Gastroesophageal sphincter (tissue), 4 donors: Measurements from ENCODE around the gene RNF128. TPM values are rescaled to one million over a fixed set of nuclear protein-coding genes. Genes with fewer than 3 reads are reported as not detected.

Experiments used
- ATAC-seq: fragments of 150-250 bp; one replicate; pipeline ENCODE4 v1.9.1; 2016; ENCODE audit warnings: mild to moderate bottlenecking, moderate library complexity
- H3K27ac ChIP-seq, 4 donors: fragments of 200-600 bp; sonication (generic) in 3 of 4; 1 replicate in 3 of 4; 2 replicates in 1 of 4; pipeline ENCODE4 v1.5.1; 2016 to 2019
- H3K27me3 ChIP-seq: fragments of 200-600 bp; sonication (generic); one replicate; pipeline ENCODE4 v1.5.1; 2019
- H3K36me3 ChIP-seq, 2 donors: fragments of 200-600 bp; sonication (generic); one replicate each; pipeline ENCODE4 v1.5.1; 2019; ENCODE audit warnings: control low read depth in 1 of 2
- H3K4me1 ChIP-seq, 3 donors: fragments of 200-600 bp; sonication (generic); 1 replicate in 2 of 3; 2 replicates in 1 of 3; pipeline ENCODE4 v1.5.1; 2016 to 2019; ENCODE audit warnings: control low read depth in 2 of 3
- H3K4me3 ChIP-seq, 2 donors: fragments of 200-600 bp; sonication (generic); one replicate each; pipeline ENCODE4 v1.5.1; 2019; ENCODE audit warnings: mild to moderate bottlenecking in 1 of 2, moderate library complexity in 1 of 2
- H3K9me3 ChIP-seq, 3 donors: fragments of 200-600 bp; sonication (generic); one replicate each; pipeline ENCODE4 v1.5.1; 2017 to 2019; ENCODE audit warnings: control low read depth in 2 of 3
- EP300 ChIP-seq: sonication (generic); formaldehyde crosslinking; IDR thresholded peaks from one replicate; pipeline ENCODE4 v1.6.1; 2017; ENCODE audit warnings: antibody characterized with exemption, mild to moderate bottlenecking
- POLR2A ChIP-seq, 2 donors: fragments of 450-650 bp; IDR thresholded peaks; one replicate each; pipeline ENCODE4 v1.6.1; 2017; ENCODE audit warnings: antibody characterized with exemption in 2 of 2, mild to moderate bottlenecking in 2 of 2, moderate library complexity in 1 of 2
- POLR2AphosphoS5 ChIP-seq: sonication (generic); formaldehyde crosslinking; IDR thresholded peaks from one replicate; pipeline ENCODE4 v1.6.1; 2017; ENCODE audit warnings: antibody characterized with exemption
- WGBS, 2 donors: methylation state at CpG; one replicate each; pipeline ENCODE4 v1.1.5; 2018; ENCODE audit warnings: low coverage in 1 of 2; 5-methylcytosine and 5-hydroxymethylcytosine counted together
- total RNA-seq, 4 donors: library from RNA; depleted of rRNA; stranded (reverse); fragments of >200 nt; gene quantifications; one replicate each; pipeline ENCODE4 v1.1.0, GENCODE V29; 2016
- TF ChIP-seq, protein P1 (sequence below), 4 experiments: fragments of 200-600 bp in 2 of 4; fragments of 450-650 bp in 2 of 4; sonication (generic) in 1 of 4; IDR thresholded peaks; one replicate each; pipeline ENCODE4 v1.5.1; 2017 to 2019; ENCODE audit warnings: antibody characterized with exemption in 4 of 4, mild to moderate bottlenecking in 2 of 4, moderate library complexity in 2 of 4

The RNF128 gene
- total RNA-seq, 4 donors from 2014 or later, result 0.27 to 0.72 TPM; not detected in 2

DNA sequence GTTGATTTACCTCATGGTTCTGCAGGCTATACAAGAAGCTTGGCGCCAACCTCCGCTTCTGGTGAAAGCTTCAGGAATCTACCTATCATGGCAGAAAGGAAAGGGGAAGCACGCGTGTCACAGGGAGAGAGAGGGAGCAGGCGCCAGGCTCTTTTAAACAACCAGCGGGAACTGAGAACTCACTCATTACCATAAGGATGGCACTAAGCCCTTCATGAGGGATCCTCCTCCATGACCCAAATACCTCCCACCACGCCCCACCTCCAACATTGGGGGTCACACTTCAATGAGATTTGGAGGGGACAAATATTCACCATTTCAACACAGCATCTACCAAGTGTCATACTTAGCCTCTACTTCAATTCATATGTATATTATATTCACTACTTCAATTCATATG lies 57.2 kb downstream of the RNF128 start:
- no peaks in the 10 kb centered on the region for H3K27me3 ChIP-seq
- WGBS, 2 donors, result 41% methylated on average over 3 to 4 of the region's 7 CpGs
- ATAC-seq, result no peak
- no peaks in the 10 kb centered on the region for H3K36me3 ChIP-seq
- no peaks in the 10 kb centered on the region for H3K4me1 ChIP-seq
- no peak overlapping the region for H3K4me3 ChIP-seq
- H3K27ac ChIP-seq, result no peak overlapping the region
- TF ChIP-seq POLR2AphosphoS5 (no peak), POLR2A (IDR thresholded peaks at IDR 0.05) (no peak), EP300 (no peak)
- TF ChIP-seq, protein P1, sequence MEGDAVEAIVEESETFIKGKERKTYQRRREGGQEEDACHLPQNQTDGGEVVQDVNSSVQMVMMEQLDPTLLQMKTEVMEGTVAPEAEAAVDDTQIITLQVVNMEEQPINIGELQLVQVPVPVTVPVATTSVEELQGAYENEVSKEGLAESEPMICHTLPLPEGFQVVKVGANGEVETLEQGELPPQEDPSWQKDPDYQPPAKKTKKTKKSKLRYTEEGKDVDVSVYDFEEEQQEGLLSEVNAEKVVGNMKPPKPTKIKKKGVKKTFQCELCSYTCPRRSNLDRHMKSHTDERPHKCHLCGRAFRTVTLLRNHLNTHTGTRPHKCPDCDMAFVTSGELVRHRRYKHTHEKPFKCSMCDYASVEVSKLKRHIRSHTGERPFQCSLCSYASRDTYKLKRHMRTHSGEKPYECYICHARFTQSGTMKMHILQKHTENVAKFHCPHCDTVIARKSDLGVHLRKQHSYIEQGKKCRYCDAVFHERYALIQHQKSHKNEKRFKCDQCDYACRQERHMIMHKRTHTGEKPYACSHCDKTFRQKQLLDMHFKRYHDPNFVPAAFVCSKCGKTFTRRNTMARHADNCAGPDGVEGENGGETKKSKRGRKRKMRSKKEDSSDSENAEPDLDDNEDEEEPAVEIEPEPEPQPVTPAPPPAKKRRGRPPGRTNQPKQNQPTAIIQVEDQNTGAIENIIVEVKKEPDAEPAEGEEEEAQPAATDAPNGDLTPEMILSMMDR (IDR thresholded peaks at IDR 0.05), result no peak
- H3K9me3 ChIP-seq, result no peaks in the 10 kb centered on the region

DNA sequence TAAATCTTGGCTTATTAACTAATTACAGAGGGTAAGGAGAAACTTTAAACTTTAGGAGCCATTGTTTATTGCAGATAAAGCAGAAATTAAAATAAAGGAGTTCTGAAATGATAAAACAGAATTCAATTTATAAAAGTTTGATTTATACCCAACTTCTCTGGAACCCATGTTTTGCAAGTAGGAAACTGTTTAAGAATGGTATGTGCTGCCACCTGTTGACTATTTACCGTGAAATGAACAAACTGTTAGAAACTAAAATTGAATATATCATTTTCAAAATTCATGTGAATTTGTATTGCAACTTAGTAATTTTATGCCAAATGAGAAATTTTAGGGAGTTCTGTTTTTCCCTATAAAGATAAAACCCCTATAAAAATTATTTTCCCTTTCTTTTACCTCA lies 65.0 kb downstream of the RNF128 start:
- Histone ChIP-seq H3K27ac (no peak overlapping the region), H3K27me3 (no peaks in the 10 kb centered on the region), H3K9me3 (no peaks in the 10 kb centered on the region), H3K4me3 (no peak overlapping the region), H3K36me3 (no peaks in the 10 kb centered on the region), H3K4me1 (no peaks in the 10 kb centered on the region)
- 0 to 13% methylated on average over 1 of the region's 1 CpG for WGBS, 2 donors
- no peak for ATAC-seq
- TF ChIP-seq POLR2AphosphoS5 (no peak), EP300 (no peak)
- TF ChIP-seq, protein P1 (IDR thresholded peaks at IDR 0.05), result peak in 1 of 4 experiments; percentile 20

DNA sequence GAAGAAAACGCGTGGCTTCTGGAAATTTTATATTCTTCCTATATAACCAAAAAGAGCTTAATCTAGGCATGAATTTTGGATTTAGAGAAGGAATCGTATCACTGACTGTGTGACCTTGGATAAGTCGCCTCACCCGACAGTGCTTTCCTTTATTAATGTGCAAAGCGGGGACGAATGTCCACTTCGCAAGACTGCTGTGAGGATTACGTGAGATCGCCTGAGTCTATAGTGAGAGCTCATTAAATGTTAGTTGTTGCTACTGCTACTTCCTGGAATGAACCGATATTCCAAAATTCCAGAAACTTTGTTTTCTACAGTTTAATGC lies 75.5 kb downstream of the RNF128 start:
- peaks cover 0 to 8% (median 0%) of the 10 kb centered on the region in 3 donors for H3K4me1 ChIP-seq
- whole genome bisulfite sequencing, 2 donors, result 2 to 31% methylated on average over 11 of the region's 11 CpGs
- H3K27me3 ChIP-seq, result no peaks in the 10 kb centered on the region
- H3K27ac ChIP-seq, result peak overlapping the region in 1 of 4 donors; percentile 70
- H3K36me3 ChIP-seq, result no peaks in the 10 kb centered on the region
- H3K4me3 ChIP-seq, result peak overlapping the region; percentile 44 to 61
- ATAC-seq, result peak; percentile 35
- H3K9me3 ChIP-seq, result no peaks in the 10 kb centered on the region
- TF ChIP-seq EP300 (no peak), POLR2AphosphoS5 (no peak), POLR2A (IDR thresholded peaks at IDR 0.05) (no peak)
- TF ChIP-seq, protein P1 (IDR thresholded peaks at IDR 0.05), result no peak

DNA sequence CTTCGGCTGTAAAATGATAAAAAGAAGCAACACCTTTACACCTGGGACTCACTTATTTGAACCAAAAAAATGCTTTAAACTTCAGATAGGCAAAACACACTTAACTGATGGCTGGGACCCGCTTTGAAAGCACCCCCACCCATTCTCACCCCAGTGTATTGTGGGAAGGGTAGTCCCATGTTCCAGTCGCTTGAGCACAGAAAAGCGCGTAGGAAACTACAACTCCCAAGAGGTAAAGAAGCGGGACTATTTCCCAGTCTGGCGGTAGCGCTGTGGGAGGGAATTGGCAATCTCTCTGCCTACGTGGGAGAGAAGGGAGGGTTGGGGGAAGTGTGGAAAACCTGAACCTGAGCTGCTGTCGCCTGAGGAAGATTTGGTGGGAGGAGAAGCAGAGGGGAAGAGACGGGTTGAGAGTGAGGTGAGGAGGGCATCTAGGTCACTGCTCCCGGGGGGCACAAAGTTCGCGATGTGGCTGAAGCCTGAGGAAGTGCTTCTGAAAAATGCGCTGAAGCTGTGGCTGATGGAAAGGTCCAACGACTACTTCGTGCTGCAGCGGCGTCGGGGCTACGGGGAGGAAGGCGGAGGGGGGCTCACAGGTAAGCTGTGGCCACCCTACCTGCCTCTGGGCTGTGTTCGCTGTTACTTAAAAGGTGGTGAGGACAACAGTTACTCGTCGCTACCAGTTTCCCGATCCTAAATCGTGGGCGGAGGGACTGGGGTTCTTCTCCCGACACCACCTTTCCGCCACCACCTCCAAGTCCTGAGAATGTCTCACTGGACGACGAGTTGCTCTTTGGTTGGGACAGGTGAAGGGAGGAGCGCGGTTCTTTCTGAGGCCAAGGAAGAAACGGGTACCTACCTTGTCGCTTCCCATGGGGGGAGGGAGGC lies 76.1 kb downstream of the RNF128 start, which contains the start of gene TBC1D8B:
TBC1D8B (plus strand) TSS at position 286 of the 888 bp plus-strand sequence; CDS start at position 467, 181 bp downstream.
- Histone ChIP-seq H3K27ac (peak within 1 kb of the TSS in 2 of 4 donors; percentile 62 to 70), H3K4me3 (peak within 1 kb of the TSS; percentile 44 to 61), H3K27me3 (no peaks in the 10 kb centered on the region), H3K4me1 (peaks cover 0 to 8% (median 0%) of the 10 kb centered on the region in 3 donors), H3K36me3 (no peaks in the 10 kb centered on the region), H3K9me3 (no peaks in the 10 kb centered on the region)
- TF ChIP-seq, protein P1 (IDR thresholded peaks at IDR 0.05), result no peak
- TF ChIP-seq POLR2AphosphoS5, result peak; percentile 31
- 3 to 29% methylated on average over 5 to 24 of the region's 36 CpGs for WGBS, 2 donors
- ATAC-seq, result peak; percentile 97
